GM12878 (cell line): Measurements from ENCODE around the gene LRRC37B. TPM values are rescaled to one million over a fixed set of nuclear protein-coding genes. Genes with fewer than 3 reads are reported as not detected.
"Not testable (repeated sequence)": the region's sequence is repeated elsewhere in the genome, so short reads cannot be mapped to it uniquely, and the experiment has no call there.

Experiments used
- ATAC-seq: fragments of 200-7000 bp; cut with Tn5 transposase; 3 replicates; pipeline ENCODE4 v1.9.1; 2020; ENCODE audit warnings: mild to moderate bottlenecking, moderate library complexity
- BruUV-seq: library from RNA; stranded (reverse); fragments of 400-500 nt; replicated peaks from 2 replicates; lab custom pipeline; 2021; lab: Mats Ljungman, UMichigan
- CTCF ChIA-PET: fragments of 300-600 bp; sonication (Branson Sonifier 250); formaldehyde crosslinking; extraction: SDS; loops from one replicate; lab custom pipeline; 2021; ENCODE audit warnings: inconsistent platforms; lab: Yijun Ruan, JAX
- POLR2A ChIA-PET: fragments of 350-600 bp; formaldehyde crosslinking; extraction: SDS; loops from one replicate; lab custom pipeline; 2021; ENCODE audit warnings: inconsistent platforms; lab: Charles Lee
- RAD21 ChIA-PET: fragments of 300-600 bp; sonication (Branson Sonifier 250); formaldehyde crosslinking; loops from one replicate; lab custom pipeline; 2023; ENCODE audit warnings: antibody characterized with exemption; ENCODE audit not compliant: unreplicated experiment; lab: Charles Lee
- SMC1A ChIA-PET: fragments of 300-600 bp; sonication (Branson Sonifier 250); formaldehyde crosslinking; loops from one replicate; lab custom pipeline; 2023; ENCODE audit not compliant: unreplicated experiment, uncharacterized antibody; lab: Charles Lee
- DNase-seq: peaks from one replicate; pipeline ENCODE4 v3.0.0-alpha.2; 2011; ENCODE audit warnings: low read depth, low spot score
- FAIRE-seq: peaks from 3 replicates; lab custom pipeline; 2011; peaks lifted over from hg19 to GRCh38; lab: Jason Lieb, UNC
- H2AFZ ChIP-seq: 2 replicates; pipeline ENCODE4 v1.6.0; 2011; ENCODE audit warnings: low read depth, low read length, control low read depth; ENCODE audit not compliant: control insufficient read depth
- H3K27ac ChIP-seq: 2 replicates; pipeline ENCODE4 v1.5.1; 2011; ENCODE audit warnings: control low read depth; ENCODE audit not compliant: control insufficient read depth, insufficient read depth
- H3K27me3 ChIP-seq, 2 experiments: replicated peaks in 1 of 2; 2 replicates each; pipeline versions ENCODE4 v1.6.0 to v1.6.1; 2011; ENCODE audit warnings: low read length in 1 of 2; ENCODE audit not compliant: control insufficient read depth in 2 of 2, insufficient read depth in 2 of 2
- H3K36me3 ChIP-seq, 2 experiments: 2 replicates each; pipeline ENCODE4 v1.5.1; 2011; ENCODE audit warnings: low read length in 1 of 2; ENCODE audit not compliant: control insufficient read depth in 2 of 2, insufficient read depth in 2 of 2
- H3K4me1 ChIP-seq: 2 replicates; pipeline ENCODE4 v1.6.1; 2011; ENCODE audit warnings: mild to moderate bottlenecking, low read length, moderate library complexity, mixed read lengths; ENCODE audit not compliant: control insufficient read depth, insufficient read depth
- H3K4me2 ChIP-seq: 2 replicates; pipeline ENCODE4 v1.6.0; 2011; ENCODE audit warnings: control low read depth; ENCODE audit not compliant: control insufficient read depth, insufficient read depth
- H3K4me3 ChIP-seq: fragments of 200-600 bp; sonication (generic); 2 replicates; pipeline ENCODE4 v1.5.1; 2016
- H3K79me2 ChIP-seq: 2 replicates; pipeline ENCODE4 v1.6.0; 2011; ENCODE audit warnings: low read length; ENCODE audit not compliant: control insufficient read depth, insufficient read depth
- H3K9ac ChIP-seq: 2 replicates; pipeline ENCODE4 v1.8.0; 2011; ENCODE audit warnings: low read length, control low read depth, mixed read lengths; ENCODE audit not compliant: control insufficient read depth, insufficient read depth
- H3K9me3 ChIP-seq: replicated peaks from 3 replicates; pipeline ENCODE4 v1.5.1; 2011; ENCODE audit warnings: mild to moderate bottlenecking, low read length; ENCODE audit not compliant: control insufficient read depth, insufficient read depth
- H4K20me1 ChIP-seq: 2 replicates; pipeline ENCODE4 v1.6.0; 2011; ENCODE audit not compliant: control insufficient read depth, insufficient read depth
- CBX5 ChIP-seq: sonication (generic); IDR thresholded peaks from 2 replicates; pipeline ENCODE4 v1.6.1; 2016; ENCODE audit warnings: low read depth, moderate library complexity, mild to moderate bottlenecking, inconsistent platforms
- CHD4 ChIP-seq: fragments of 200-600 bp; sonication (generic); IDR thresholded peaks from 2 replicates; pipeline ENCODE4 v1.6.1; 2016; ENCODE audit warnings: mild to moderate bottlenecking
- GATAD2B ChIP-seq: fragments of 450-650 bp; conservative IDR thresholded peaks from 2 replicates; pipeline ENCODE4 v1.6.1; 2017; ENCODE audit warnings: low read depth, mild to moderate bottlenecking, moderate library complexity
- HDGF ChIP-seq: fragments of 450-650 bp; IDR thresholded peaks from 2 replicates; pipeline ENCODE4 v1.6.1; 2016; ENCODE audit warnings: antibody characterized with exemption
- PAX5 ChIP-seq: IDR thresholded peaks from 2 replicates; pipeline ENCODE4 v1.6.1; 2011; ENCODE audit warnings: low read depth, low read length, borderline replicate concordance
- SMAD1 ChIP-seq: fragments of 450-650 bp; IDR thresholded peaks from 2 replicates; pipeline ENCODE4 v1.6.1; 2018; ENCODE audit warnings: mild to moderate bottlenecking, low read depth; ENCODE audit not compliant: partially characterized antibody
- SPI1 ChIP-seq: IDR thresholded peaks from 2 replicates; pipeline ENCODE4 v1.6.1; 2011; ENCODE audit warnings: low read depth, mild to moderate bottlenecking, low read length, moderate library complexity, borderline replicate concordance; ENCODE audit not compliant: insufficient read depth
- STAT1 ChIP-seq: fragments of 450-650 bp; conservative IDR thresholded peaks from 2 replicates; pipeline ENCODE4 v1.6.1; 2014; ENCODE audit warnings: antibody characterized with exemption, mild to moderate bottlenecking
- ZNF24 ChIP-seq: fragments of 450-650 bp; IDR thresholded peaks from 2 replicates; pipeline ENCODE4 v1.6.1; 2017; ENCODE audit warnings: antibody characterized with exemption, mild to moderate bottlenecking
- WGBS: methylation state at CpG from one replicate; pipeline ENCODE4 v1.1.6; 2016; ENCODE audit warnings: low lambda C conversion rate; ENCODE audit not compliant: insufficient replicate concordance, insufficient coverage; ENCODE audit errors: missing lambda C conversion rate; 5-methylcytosine and 5-hydroxymethylcytosine counted together
- in situ Hi-C: fragments of 300-500 bp; cut with MboI; formaldehyde crosslinking; loops from 9 replicates; pipeline ENCODE4 v1.14.3; 2018; ENCODE audit warnings: mixed read lengths
- intact Hi-C: fragments of 100-400 bp; cut with micrococcal nuclease; formaldehyde crosslinking; loops from one replicate; pipeline ENCODE4 v1.14.2; 2022; ENCODE audit not compliant: unreplicated experiment
- polyA plus RNA-seq, 11 experiments: library from polyadenylated mRNA; depleted of rRNA in 4 of 11; unstranded in 6 of 11; stranded (reverse) in 5 of 11; fragments of >200 nt; fragmentation: Nextera tagmentation in 4 of 11; fragmentation: Illumina TruSeq in 1 of 11; extraction: Ambion mirVana in 4 of 11; extraction: Trizol in 1 of 11; gene quantifications; 1 replicate in 1 of 11; 2 replicates in 10 of 11; pipeline versions ENCODE4 v1.2.1 to v1.2.3, GENCODE V29; 2011 to 2016; ENCODE audit warnings: inconsistent platforms in 2 of 11, missing spikeins in 2 of 11, low read depth in 1 of 11
- total RNA-seq, 4 experiments: library from RNA; depleted of rRNA in 3 of 4; stranded (reverse); fragments of >200 nt in 3 of 4; fragmentation: Illumina TruSeq in 1 of 4; extraction: Trizol in 1 of 4; gene quantifications; 2 replicates each; pipeline versions ENCODE4 v1.2.1 to v1.2.3, GENCODE V29; 2013 to 2021
- TF ChIP-seq, protein P1 (sequence below): IDR thresholded peaks from 2 replicates; pipeline ENCODE4 v1.6.1; 2011; ENCODE audit warnings: borderline replicate concordance, low read depth, mild to moderate bottlenecking, moderate library complexity, mixed read lengths, low read length; ENCODE audit not compliant: insufficient read depth; ENCODE audit errors: extremely low read length
- TF ChIP-seq, protein P2 (sequence below): IDR thresholded peaks from 2 replicates; pipeline ENCODE4 v1.6.1; 2011; ENCODE audit warnings: mild to moderate bottlenecking, low read depth, low read length, moderate library complexity; ENCODE audit not compliant: insufficient replicate concordance
- TF ChIP-seq, protein P3 (sequence below): fragments of 450-650 bp; IDR thresholded peaks from 2 replicates; pipeline ENCODE4 v1.6.1; 2016; ENCODE audit warnings: mild to moderate bottlenecking, moderate library complexity, borderline replicate concordance

LRRC37B gene
- total and polyA plus RNA-seq, 10 of the 15 experiments (the other 5 are each of a cell fraction or from before 2014, with no cell fraction given): 3.2 to 25.7 (median 9.2) TPM

DNA sequence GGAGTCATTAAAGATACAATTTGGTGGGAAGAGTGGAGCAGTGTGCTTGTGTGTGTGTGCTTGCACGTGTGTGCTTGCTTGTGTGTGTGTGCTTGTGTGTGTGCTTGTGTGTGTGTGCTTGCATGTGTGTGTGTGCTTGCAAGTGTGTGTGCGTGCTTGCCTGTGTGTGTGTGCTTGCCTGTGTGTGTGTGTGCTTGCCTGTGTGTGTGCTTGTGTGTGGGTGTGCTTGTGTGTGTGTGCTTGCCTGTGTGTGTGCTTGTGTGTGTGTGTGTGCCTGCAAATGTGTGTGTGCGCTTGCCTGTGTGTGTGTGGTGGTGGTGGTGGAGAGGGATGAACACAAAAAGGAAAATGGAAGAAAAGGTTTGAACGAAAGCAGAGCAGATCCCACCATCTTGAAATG is 20.1 kb downstream of the LRRC37B start:
- H3K9me3 ChIP-seq, H3K4me2 ChIP-seq, H3K36me3 ChIP-seq, in situ Hi-C loops, BruUV-seq, FAIRE-seq, H3K79me2 ChIP-seq, ATAC-seq, intact Hi-C loops, H3K9ac ChIP-seq, SMC1A ChIA-PET, CTCF ChIA-PET, H4K20me1 ChIP-seq, H2AFZ ChIP-seq, POLR2A ChIA-PET, H3K4me3 ChIP-seq, H3K27me3 ChIP-seq, H3K27ac ChIP-seq, DNase-seq, RAD21 ChIA-PET, H3K4me1 ChIP-seq: not testable (repeated sequence)
- WGBS: 86% methylated on average over 3 of the region's 4 CpGs
- TF ChIP-seq HDGF: 0 out of 2 replicates have a peak, but pooled peaks have one; percentile 35

DNA sequence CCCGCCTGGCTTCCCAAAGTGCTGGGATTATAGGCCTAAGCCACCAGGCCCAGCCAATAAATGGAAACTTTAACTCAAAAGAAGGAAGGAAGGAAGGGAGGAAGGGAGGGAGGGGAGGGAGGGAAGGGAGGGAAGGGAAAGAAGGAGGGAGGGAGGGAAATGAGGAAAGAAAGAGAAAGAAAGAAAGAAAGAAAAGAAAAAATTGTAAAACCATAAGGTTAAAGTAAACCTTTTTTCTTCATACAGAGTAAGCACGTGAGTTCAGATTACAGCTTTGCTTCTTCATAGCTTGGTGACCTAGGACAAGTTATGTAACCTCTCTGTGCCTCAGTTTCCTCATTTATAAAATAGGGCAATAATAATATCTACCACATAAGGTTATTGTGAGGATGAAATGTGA is 26.0 kb downstream of the LRRC37B start:
- ChIA-PET POLR2A (no interaction called here), CTCF (no interaction called here), RAD21 (no interaction called here), SMC1A (no interaction called here)
- BruUV-seq: no TSS peak
- in situ Hi-C loops: no loop called here
- 100% methylated on average over 2 of the region's 2 CpGs for WGBS
- H3K27ac ChIP-seq: no peak overlapping the region
- H3K4me2 ChIP-seq: no peak overlapping the region
- no peak overlapping the region for H3K9ac ChIP-seq
- no peak for FAIRE-seq
- no peak overlapping the region for H2AFZ ChIP-seq
- H3K27me3 ChIP-seq: no peaks in the 10 kb centered on the region
- no peak overlapping the region for H3K4me3 ChIP-seq
- no peak for DNase-seq
- no peaks in the 10 kb centered on the region for H4K20me1 ChIP-seq
- H3K4me1 ChIP-seq: no peaks in the 10 kb centered on the region
- no peak for ATAC-seq
- no peaks in the 10 kb centered on the region for H3K79me2 ChIP-seq
- H3K36me3 ChIP-seq: no peaks in the 10 kb centered on the region; a peak in 1 of 4 replicates
- no peaks in the 10 kb centered on the region for H3K9me3 ChIP-seq
- intact Hi-C loops: no loop called here
- TF ChIP-seq, protein P1, sequence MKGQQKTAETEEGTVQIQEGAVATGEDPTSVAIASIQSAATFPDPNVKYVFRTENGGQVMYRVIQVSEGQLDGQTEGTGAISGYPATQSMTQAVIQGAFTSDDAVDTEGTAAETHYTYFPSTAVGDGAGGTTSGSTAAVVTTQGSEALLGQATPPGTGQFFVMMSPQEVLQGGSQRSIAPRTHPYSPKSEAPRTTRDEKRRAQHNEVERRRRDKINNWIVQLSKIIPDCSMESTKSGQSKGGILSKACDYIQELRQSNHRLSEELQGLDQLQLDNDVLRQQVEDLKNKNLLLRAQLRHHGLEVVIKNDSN: no peak
- TF ChIP-seq HDGF (no peak), ZNF24 (no peak), PAX5 (no peak), CHD4 (no peak), SMAD1 (no peak), GATAD2B (no peak), SPI1 (no peak), CBX5 (no peak), STAT1 (no peak)
- TF ChIP-seq, protein P2, sequence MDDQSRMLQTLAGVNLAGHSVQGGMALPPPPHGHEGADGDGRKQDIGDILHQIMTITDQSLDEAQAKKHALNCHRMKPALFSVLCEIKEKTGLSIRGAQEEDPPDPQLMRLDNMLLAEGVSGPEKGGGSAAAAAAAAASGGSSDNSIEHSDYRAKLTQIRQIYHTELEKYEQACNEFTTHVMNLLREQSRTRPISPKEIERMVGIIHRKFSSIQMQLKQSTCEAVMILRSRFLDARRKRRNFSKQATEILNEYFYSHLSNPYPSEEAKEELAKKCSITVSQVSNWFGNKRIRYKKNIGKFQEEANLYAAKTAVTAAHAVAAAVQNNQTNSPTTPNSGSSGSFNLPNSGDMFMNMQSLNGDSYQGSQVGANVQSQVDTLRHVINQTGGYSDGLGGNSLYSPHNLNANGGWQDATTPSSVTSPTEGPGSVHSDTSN: no peak
- TF ChIP-seq, protein P3, sequence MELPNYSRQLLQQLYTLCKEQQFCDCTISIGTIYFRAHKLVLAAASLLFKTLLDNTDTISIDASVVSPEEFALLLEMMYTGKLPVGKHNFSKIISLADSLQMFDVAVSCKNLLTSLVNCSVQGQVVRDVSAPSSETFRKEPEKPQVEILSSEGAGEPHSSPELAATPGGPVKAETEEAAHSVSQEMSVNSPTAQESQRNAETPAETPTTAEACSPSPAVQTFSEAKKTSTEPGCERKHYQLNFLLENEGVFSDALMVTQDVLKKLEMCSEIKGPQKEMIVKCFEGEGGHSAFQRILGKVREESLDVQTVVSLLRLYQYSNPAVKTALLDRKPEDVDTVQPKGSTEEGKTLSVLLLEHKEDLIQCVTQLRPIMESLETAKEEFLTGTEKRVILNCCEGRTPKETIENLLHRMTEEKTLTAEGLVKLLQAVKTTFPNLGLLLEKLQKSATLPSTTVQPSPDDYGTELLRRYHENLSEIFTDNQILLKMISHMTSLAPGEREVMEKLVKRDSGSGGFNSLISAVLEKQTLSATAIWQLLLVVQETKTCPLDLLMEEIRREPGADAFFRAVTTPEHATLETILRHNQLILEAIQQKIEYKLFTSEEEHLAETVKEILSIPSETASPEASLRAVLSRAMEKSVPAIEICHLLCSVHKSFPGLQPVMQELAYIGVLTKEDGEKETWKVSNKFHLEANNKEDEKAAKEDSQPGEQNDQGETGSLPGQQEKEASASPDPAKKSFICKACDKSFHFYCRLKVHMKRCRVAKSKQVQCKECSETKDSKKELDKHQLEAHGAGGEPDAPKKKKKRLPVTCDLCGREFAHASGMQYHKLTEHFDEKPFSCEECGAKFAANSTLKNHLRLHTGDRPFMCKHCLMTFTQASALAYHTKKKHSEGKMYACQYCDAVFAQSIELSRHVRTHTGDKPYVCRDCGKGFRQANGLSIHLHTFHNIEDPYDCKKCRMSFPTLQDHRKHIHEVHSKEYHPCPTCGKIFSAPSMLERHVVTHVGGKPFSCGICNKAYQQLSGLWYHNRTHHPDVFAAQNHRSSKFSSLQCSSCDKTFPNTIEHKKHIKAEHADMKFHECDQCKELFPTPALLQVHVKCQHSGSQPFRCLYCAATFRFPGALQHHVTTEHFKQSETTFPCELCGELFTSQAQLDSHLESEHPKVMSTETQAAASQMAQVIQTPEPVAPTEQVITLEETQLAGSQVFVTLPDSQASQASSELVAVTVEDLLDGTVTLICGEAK: no peak
